ENCODE measurements around the gene FCRL6. TPM values are rescaled to one million over a fixed set of nuclear protein-coding genes. Genes with fewer than 3 reads are reported as not detected.

FCRL6 gene
- total RNA-seq, 2 donors from 2014 or later: 0.27 to 0.81 TPM

DNA sequence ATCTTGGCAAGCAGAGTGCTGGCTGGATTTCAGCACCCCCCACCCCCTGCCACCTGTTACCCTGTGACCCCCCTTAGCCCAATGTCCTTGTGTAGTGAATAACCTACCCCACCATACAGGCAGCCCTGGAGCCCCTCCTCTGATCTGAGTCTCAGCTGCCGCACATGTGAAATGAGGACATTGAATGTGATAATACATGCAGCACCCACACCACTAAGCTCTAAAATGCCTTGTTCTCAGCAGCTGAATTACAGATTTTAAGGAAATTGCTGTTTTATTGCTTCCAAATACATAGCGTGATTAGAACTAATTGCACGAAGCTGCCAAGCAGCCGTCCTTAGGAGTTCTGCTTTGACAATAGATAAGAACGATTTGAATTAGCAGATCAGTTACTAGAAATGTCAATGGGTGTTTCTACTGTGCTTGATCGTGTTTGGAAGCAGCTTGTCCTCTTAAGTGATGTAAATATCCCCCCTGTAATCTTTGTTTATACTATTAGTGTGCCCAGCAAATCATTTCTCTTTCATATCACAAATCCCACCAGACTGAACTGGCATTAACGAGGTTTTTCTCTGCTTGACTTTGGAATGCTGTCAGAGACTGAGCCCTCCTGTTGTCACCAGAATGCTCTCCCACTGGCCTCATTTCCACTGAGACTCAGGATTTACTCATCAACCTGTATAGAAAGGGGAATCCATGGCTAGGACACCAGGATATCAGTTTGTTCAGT is 29.4 kb downstream of the FCRL6 start:
- Mint-ChIP-seq H3K4me3 (no peak overlapping the region), H3K36me3 (ENCODE audit: low read depth) (no peaks in the 10 kb centered on the region), H3K4me1 (peaks cover 28% of the 10 kb centered on the region), H3K27me3 (peaks cover 8% of the 10 kb centered on the region), H3K27ac (no peak overlapping the region)
- no peak for DNase-seq
- H3K9me3 ChIP-seq (ENCODE audit: control insufficient read depth, low read length, poor library complexity, severe bottlenecking): no peaks in the 10 kb centered on the region
- ATAC-seq: no peak

DNA sequence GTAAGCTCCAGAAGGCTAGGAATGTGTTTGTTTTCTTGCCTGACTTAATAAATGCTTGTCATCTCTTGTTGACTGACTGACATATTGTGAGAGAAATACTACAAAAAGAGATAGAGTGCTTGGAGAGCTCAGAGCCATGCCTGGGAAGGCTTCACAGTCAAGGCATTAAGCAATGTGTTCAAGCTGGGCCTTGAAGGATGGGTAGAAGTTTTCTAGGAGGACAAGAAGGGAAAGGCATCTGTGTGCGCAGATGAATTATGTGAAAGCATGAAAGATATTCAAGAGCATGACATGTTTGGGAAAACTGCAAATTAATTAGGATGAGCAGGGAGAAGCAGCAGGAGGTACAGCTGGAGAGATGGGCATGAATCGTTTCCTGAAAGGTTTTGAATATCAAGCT is 30.1 kb downstream of the FCRL6 start:
- Mint-ChIP-seq H3K36me3 (ENCODE audit: low read depth) (peaks cover 2% of the 10 kb centered on the region), H3K4me1 (peaks cover 24% of the 10 kb centered on the region)
- ATAC-seq: no peak

GRCh38 chr1:159835356-159835755 is 33.2 kb downstream of the FCRL6 start:
- no peaks in the 10 kb centered on the region for H3K9me3 ChIP-seq (ENCODE audit: control insufficient read depth, low read length, poor library complexity, severe bottlenecking)
- DNase-seq: no peak
- Mint-ChIP-seq H3K27ac (no peak overlapping the region), H3K4me1 (peaks cover 5% of the 10 kb centered on the region), H3K4me3 (no peak overlapping the region), H3K27me3 (peaks cover 8% of the 10 kb centered on the region), H3K36me3 (ENCODE audit: low read depth) (peaks cover 4% of the 10 kb centered on the region)
- no peak for ATAC-seq

More for the DNA sequence above, 30.1 kb downstream of the FCRL6 start:
- H3K27ac Mint-ChIP-seq: no peak overlapping the region
- no peaks in the 10 kb centered on the region for H3K9me3 ChIP-seq (ENCODE audit: control insufficient read depth, low read length, poor library complexity, severe bottlenecking)
- H3K27me3 Mint-ChIP-seq: peaks cover 8% of the 10 kb centered on the region
- H3K4me3 Mint-ChIP-seq: no peak overlapping the region
- DNase-seq: no peak

DNA sequence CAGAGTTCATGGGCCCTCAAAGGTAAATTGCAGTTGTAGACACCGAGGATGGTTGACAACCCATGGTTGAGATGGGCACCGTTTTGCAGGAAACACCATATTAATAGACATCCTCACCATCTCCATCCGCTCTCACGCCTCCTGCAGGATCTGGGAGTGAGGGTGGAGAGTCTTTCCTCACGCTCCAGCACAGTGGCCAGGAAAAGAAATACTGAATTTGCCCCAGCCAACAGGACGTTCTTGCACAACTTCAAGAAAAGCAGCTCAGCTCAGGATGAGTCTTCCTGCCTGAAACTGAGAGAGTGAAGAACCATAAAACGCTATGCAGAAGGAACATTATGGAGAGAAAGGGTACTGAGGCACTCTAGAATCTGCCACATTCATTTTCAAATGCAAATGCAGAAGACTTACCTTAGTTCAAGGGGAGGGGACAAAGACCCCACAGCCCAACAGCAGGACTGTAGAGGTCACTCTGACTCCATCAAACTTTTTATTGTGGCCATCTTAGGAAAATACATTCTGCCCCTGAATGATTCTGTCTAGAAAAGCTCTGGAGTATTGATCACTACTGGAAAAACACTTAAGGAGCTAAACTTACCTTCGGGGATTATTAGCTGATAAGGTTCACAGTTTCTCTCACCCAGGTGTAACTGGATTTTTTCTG is 33.8 kb downstream of the FCRL6 start:
- no peaks in the 10 kb centered on the region for H3K9me3 ChIP-seq (ENCODE audit: control insufficient read depth, low read length, poor library complexity, severe bottlenecking)
- peaks cover 4% of the 10 kb centered on the region for H3K36me3 Mint-ChIP-seq (ENCODE audit: low read depth)
- H3K4me1 Mint-ChIP-seq: peaks cover 5% of the 10 kb centered on the region
- DNase-seq (no peak), ATAC-seq (no peak)
- H3K4me3 Mint-ChIP-seq: no peak overlapping the region
- peaks cover 8% of the 10 kb centered on the region for H3K27me3 Mint-ChIP-seq
- no peak overlapping the region for H3K27ac Mint-ChIP-seq

DNA sequence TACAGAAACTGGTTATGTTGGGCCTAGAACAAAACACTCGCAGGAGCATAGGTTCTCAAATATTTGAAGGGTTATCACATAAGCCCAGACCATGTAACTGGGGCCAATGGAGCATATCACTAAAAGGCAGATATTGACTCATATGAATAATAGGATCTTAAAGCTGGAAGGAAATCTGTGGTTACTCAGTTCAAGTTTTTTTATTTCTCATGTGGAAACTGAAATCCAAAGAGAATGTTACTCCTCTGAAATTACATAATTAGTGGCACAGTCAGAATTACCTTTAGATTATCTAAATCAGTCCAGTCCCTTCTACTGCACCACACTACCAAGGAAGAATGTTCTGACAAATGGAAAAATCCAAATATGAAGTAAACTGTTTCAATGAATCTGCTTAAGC is 36.6 kb downstream of the FCRL6 start:
- no peak for ATAC-seq

DNA sequence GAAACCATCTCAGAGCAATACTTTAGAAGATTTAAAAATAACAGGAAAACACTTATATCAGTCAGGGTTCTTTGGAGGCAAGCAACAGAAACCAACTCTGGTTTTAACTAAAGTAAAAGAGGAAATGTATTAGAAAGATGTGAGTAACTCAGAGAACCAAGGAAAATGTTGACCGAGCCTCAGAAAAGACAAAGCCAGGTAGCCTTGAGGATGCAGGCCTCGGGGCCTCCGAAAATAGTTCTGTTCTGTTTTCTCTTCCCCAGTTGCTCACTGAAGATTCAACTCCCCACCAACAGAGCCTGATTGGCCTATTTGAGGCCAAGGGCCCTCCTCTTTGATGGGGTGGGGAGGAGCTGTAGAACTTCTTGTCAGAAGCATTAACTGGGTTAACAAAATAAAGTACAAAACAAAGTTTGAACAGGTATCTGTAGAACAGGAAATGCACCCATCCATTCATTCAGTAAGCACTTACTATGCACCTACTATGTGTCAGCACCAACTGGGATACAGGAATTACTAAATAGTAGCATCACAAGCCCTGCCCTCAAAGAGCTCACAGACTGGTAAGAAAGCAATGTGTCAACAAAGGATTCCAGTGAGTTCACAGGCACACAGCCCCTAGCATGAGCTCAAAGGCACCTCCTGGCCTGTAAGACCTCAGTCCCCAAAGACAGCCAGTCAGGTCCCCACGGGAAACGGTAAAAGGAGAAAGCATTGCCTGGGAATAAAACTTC is 37.1 kb downstream of the FCRL6 start:
- DNase-seq: no peak
- H3K27ac Mint-ChIP-seq: no peak overlapping the region

More for the DNA sequence above, 36.6 kb downstream of the FCRL6 start:
- Mint-ChIP-seq H3K4me1 (peaks cover 5% of the 10 kb centered on the region), H3K4me3 (no peak overlapping the region), H3K27me3 (peaks cover 2% of the 10 kb centered on the region), H3K36me3 (ENCODE audit: low read depth) (peaks cover 6% of the 10 kb centered on the region), H3K27ac (no peak overlapping the region)
- no peak for DNase-seq
- H3K9me3 ChIP-seq (ENCODE audit: control insufficient read depth, low read length, poor library complexity, severe bottlenecking): no peaks in the 10 kb centered on the region

GRCh38 chr1:159841749-159842148 is 39.6 kb downstream of the FCRL6 start:
- H3K27ac Mint-ChIP-seq: no peak overlapping the region
- ATAC-seq: no peak
- H3K27me3 Mint-ChIP-seq: peaks cover 25% of the 10 kb centered on the region
- H3K4me1 Mint-ChIP-seq: peaks cover 9% of the 10 kb centered on the region
- DNase-seq: no peak
- peaks cover 6% of the 10 kb centered on the region for H3K36me3 Mint-ChIP-seq (ENCODE audit: low read depth)
- H3K4me3 Mint-ChIP-seq: no peak overlapping the region
- no peaks in the 10 kb centered on the region for H3K9me3 ChIP-seq (ENCODE audit: control insufficient read depth, low read length, poor library complexity, severe bottlenecking)

More for the DNA sequence above, 37.1 kb downstream of the FCRL6 start:
- H3K9me3 ChIP-seq (ENCODE audit: control insufficient read depth, low read length, poor library complexity, severe bottlenecking): no peaks in the 10 kb centered on the region
- Mint-ChIP-seq H3K4me3 (no peak overlapping the region), H3K4me1 (peaks cover 8% of the 10 kb centered on the region), H3K27me3 (peaks cover 7% of the 10 kb centered on the region), H3K36me3 (ENCODE audit: low read depth) (peaks cover 6% of the 10 kb centered on the region)
- ATAC-seq: no peak

GRCh38 chr1:159843459-159843858 is 41.3 kb downstream of the FCRL6 start:
- Mint-ChIP-seq H3K27me3 (peaks cover 25% of the 10 kb centered on the region), H3K36me3 (ENCODE audit: low read depth) (peaks cover 2% of the 10 kb centered on the region), H3K4me1 (peaks cover 12% of the 10 kb centered on the region), H3K27ac (no peak overlapping the region), H3K4me3 (no peak overlapping the region)
- H3K9me3 ChIP-seq (ENCODE audit: control insufficient read depth, low read length, poor library complexity, severe bottlenecking): no peaks in the 10 kb centered on the region
- no peak for ATAC-seq
- no peak for DNase-seq

DNA sequence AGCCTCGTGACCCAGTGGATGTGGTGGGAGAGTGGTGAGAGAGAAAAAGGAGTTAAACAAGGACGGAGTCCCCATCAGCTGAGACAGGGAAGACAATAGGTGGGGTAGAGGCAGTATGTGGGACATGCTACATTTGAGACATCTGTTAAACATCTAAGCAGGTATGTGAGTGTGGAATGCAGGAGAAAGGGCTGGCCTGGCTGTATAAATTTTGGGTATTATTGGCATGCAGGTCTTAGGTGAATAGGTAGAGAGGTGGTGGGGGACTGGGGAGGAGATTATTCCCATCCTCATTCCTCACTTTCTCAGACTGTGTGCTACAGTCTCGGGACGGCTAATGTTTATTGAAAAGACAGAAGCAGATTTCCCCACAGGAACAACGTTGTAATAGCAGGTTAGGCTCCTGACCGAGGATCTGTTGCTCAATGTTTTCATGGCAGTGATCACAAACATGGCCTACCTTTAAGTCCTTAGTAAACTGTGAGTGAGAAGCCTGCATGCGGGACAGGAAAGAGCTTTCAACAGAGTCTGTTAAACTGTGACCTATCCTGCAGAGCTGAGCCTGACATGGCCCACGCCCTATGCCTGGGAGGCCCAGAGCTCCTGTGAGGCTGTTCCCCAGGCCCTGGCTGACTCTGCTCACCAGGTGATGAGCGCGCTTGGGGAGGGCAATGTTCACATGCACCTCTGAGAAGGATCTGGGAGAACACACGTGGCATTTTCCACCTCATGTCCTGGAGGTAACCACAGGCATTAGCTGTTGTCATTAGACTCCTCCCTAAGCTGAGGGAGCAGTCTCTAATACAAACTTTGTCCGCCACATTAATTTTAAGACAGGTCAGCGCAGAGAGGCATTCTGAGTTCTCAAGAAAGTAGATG is 43.8 kb downstream of the FCRL6 start:
- Mint-ChIP-seq H3K27ac (no peak overlapping the region), H3K4me3 (no peak overlapping the region)
- DNase-seq: no peak

GRCh38 chr1:159847231-159847630 is 45.1 kb downstream of the FCRL6 start:
- DNase-seq (no peak), ATAC-seq (no peak)
- Mint-ChIP-seq H3K27ac (no peak overlapping the region), H3K4me3 (no peak overlapping the region), H3K27me3 (peaks cover 25% of the 10 kb centered on the region), H3K4me1 (peaks cover 17% of the 10 kb centered on the region), H3K36me3 (ENCODE audit: low read depth) (no peaks in the 10 kb centered on the region)
- no peaks in the 10 kb centered on the region for H3K9me3 ChIP-seq (ENCODE audit: control insufficient read depth, low read length, poor library complexity, severe bottlenecking)

More for the DNA sequence above, 43.8 kb downstream of the FCRL6 start:
- H3K9me3 ChIP-seq (ENCODE audit: control insufficient read depth, low read length, poor library complexity, severe bottlenecking): no peaks in the 10 kb centered on the region
- peaks cover 25% of the 10 kb centered on the region for H3K27me3 Mint-ChIP-seq
- peaks cover 2% of the 10 kb centered on the region for H3K36me3 Mint-ChIP-seq (ENCODE audit: low read depth)
- ATAC-seq: no peak
- H3K4me1 Mint-ChIP-seq: peaks cover 15% of the 10 kb centered on the region

- H3K4me3 Mint-ChIP-seq: no peak overlapping the region
- H3K4me1 Mint-ChIP-seq: peaks cover 21% of the 10 kb centered on the region
- H3K27ac Mint-ChIP-seq: no peak overlapping the region
- peaks cover 25% of the 10 kb centered on the region for H3K27me3 Mint-ChIP-seq
- H3K9me3 ChIP-seq (ENCODE audit: control insufficient read depth, low read length, poor library complexity, severe bottlenecking): no peaks in the 10 kb centered on the region
- ATAC-seq (no peak), DNase-seq (no peak)
- no peaks in the 10 kb centered on the region for H3K36me3 Mint-ChIP-seq (ENCODE audit: low read depth)
Measured at GRCh38 chr1:159848326-159848725, 46.2 kb downstream of the FCRL6 start.

DNA sequence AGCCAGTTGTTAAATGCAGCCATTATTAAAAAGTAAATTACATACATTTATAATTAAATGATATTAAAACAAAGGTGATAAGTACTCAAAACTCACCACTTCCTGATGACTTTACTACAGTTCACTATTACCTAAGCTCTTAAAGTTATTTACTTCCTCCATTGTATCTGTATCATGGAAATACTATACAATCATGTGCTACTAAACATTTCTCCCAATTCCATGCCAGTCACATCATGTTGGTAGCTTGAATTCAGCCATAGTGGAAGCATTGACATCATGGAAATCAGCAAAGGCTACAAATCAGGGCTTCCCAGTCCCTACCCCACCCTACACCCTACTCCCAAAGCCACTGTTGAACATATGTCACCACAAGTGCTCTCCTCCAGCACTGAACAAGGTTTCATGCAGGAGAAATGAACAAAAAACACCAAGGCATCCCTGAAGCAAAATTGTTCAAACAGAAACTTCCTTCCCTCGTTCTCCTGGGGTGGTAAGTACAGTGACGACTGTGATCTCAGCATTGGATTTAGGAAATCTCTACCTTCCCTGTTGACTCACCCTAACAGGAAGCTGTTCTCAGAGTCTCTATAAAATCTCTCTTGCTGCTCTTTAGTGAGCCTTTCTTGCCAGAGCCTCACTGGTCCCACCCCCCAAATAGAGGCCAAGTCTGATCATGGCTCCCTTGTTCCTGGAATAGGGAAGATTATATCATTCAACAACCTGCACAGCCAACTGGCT is 47.6 kb downstream of the FCRL6 start:
- Mint-ChIP-seq H3K36me3 (ENCODE audit: low read depth) (no peaks in the 10 kb centered on the region), H3K4me1 (peaks cover 19% of the 10 kb centered on the region), H3K27me3 (peaks cover 13% of the 10 kb centered on the region), H3K4me3 (no peak overlapping the region), H3K27ac (no peak overlapping the region)
- no peaks in the 10 kb centered on the region for H3K9me3 ChIP-seq (ENCODE audit: control insufficient read depth, low read length, poor library complexity, severe bottlenecking)
- DNase-seq: no peak
- no peak for ATAC-seq
